ENCODE data around the gene TMEM196.

Gene TMEM196

GRCh38 chr7:19708397-19709248 is 64.8 kb downstream of the TMEM196 start, which contains the start of gene POLR1F:
POLR1F (minus strand) TSS chr7:19709037; CDS start chr7:19709016, 21 bp downstream.
- peaks cover 17% of the 10 kb centered on the region for H3K36me3 ChIP-seq (ENCODE audit: control insufficient read depth, low read length)
- H3K4me2 ChIP-seq (ENCODE audit: low read length) = peak within 1 kb of the TSS; percentile 85
- no peaks in the 10 kb centered on the region for H3K9me2 ChIP-seq (replicated peaks; ENCODE audit: control insufficient read depth, low read length)
- peaks cover 52% of the 10 kb centered on the region for H3K79me2 ChIP-seq (ENCODE audit: control insufficient read depth, low read length)
- H3K9me3 ChIP-seq (ENCODE audit: control insufficient read depth, insufficient read depth, low read length) = no peaks in the 10 kb centered on the region
- H3K4me1 ChIP-seq (ENCODE audit: control insufficient read depth, low read length) = peaks cover 23% of the 10 kb centered on the region
- H4K20me1 ChIP-seq (ENCODE audit: control insufficient read depth, insufficient read depth, low read depth, low read length) = peaks cover 16% of the 10 kb centered on the region
- TF ChIP-seq CTCF (IDR thresholded peaks at IDR 0.05; ENCODE audit: low read depth, low read length, poor library complexity, severe bottlenecking) = peak; percentile 99
- no peak for TF ChIP-seq EZH2phosphoT487 (IDR thresholded peaks at IDR 0.05; ENCODE audit: borderline replicate concordance, low read length)
- H3F3A ChIP-seq (ENCODE audit: control insufficient read depth, insufficient read depth) = no peaks in the 10 kb centered on the region
- no peak within 1 kb of the TSS for H3K27ac ChIP-seq (ENCODE audit: low read depth, low read length)
- no peaks in the 10 kb centered on the region for H3K27me3 ChIP-seq (ENCODE audit: control insufficient read depth, low read length)
- H3K4me3 ChIP-seq (ENCODE audit: low read length) = peak within 1 kb of the TSS; percentile 96

- H3K27ac ChIP-seq (ENCODE audit: low read depth, low read length) = no peak overlapping the region
- H3K4me2 ChIP-seq (ENCODE audit: low read length) = peak overlapping the region; percentile 85
- H4K20me1 ChIP-seq (ENCODE audit: control insufficient read depth, insufficient read depth, low read depth, low read length) = peaks cover 16% of the 10 kb centered on the region
- no peaks in the 10 kb centered on the region for H3K9me2 ChIP-seq (replicated peaks; ENCODE audit: control insufficient read depth, low read length)
- peaks cover 31% of the 10 kb centered on the region for H3K36me3 ChIP-seq (ENCODE audit: control insufficient read depth, low read length)
- peaks cover 65% of the 10 kb centered on the region for H3K79me2 ChIP-seq (ENCODE audit: control insufficient read depth, low read length)
- no peaks in the 10 kb centered on the region for H3F3A ChIP-seq (ENCODE audit: control insufficient read depth, insufficient read depth)
- H3K9me3 ChIP-seq (ENCODE audit: control insufficient read depth, insufficient read depth, low read length) = no peaks in the 10 kb centered on the region
- H3K4me1 ChIP-seq (ENCODE audit: control insufficient read depth, low read length) = peaks cover 23% of the 10 kb centered on the region
- peak overlapping the region; percentile 96 for H3K4me3 ChIP-seq (ENCODE audit: low read length)
- TF ChIP-seq EZH2phosphoT487 (IDR thresholded peaks at IDR 0.05; ENCODE audit: borderline replicate concordance, low read length) (no peak), CTCF (IDR thresholded peaks at IDR 0.05; ENCODE audit: low read depth, low read length, poor library complexity, severe bottlenecking) (no peak)
- no peaks in the 10 kb centered on the region for H3K27me3 ChIP-seq (ENCODE audit: control insufficient read depth, low read length)
These were observed 66.2 kb downstream of the TMEM196 start for GRCh38 chr7:19707240-19707639.

- Histone ChIP-seq H3K4me2 (ENCODE audit: low read length) (no peak overlapping the region), H3K4me3 (ENCODE audit: low read length) (no peak overlapping the region), H3K79me2 (ENCODE audit: control insufficient read depth, low read length) (peaks cover 73% of the 10 kb centered on the region), H3K9me2 (replicated peaks; ENCODE audit: control insufficient read depth, low read length) (no peaks in the 10 kb centered on the region), H3K27me3 (ENCODE audit: control insufficient read depth, low read length) (no peaks in the 10 kb centered on the region), H4K20me1 (ENCODE audit: control insufficient read depth, insufficient read depth, low read depth, low read length) (peaks cover 16% of the 10 kb centered on the region), H3K27ac (ENCODE audit: low read depth, low read length) (no peak overlapping the region), H3K4me1 (ENCODE audit: control insufficient read depth, low read length) (peaks cover 23% of the 10 kb centered on the region), H3K9me3 (ENCODE audit: control insufficient read depth, insufficient read depth, low read length) (no peaks in the 10 kb centered on the region), H3K36me3 (ENCODE audit: control insufficient read depth, low read length) (peaks cover 42% of the 10 kb centered on the region), H3F3A (ENCODE audit: control insufficient read depth, insufficient read depth) (no peaks in the 10 kb centered on the region)
- TF ChIP-seq CTCF (IDR thresholded peaks at IDR 0.05; ENCODE audit: low read depth, low read length, poor library complexity, severe bottlenecking) = no peak
- TF ChIP-seq EZH2phosphoT487 (IDR thresholded peaks at IDR 0.05; ENCODE audit: borderline replicate concordance, low read length) = no peak
These were observed 67.8 kb downstream of the TMEM196 start for GRCh38 chr7:19705663-19706062.
